Activated T-helper 2 cell treated with anti-CD3 and anti-CD28 coated beads, Interferon-gamma antibody, Interleukin-2, Interleukin-4, amounts not matched to agents 10 μg/mL and 5 μg/mL and 100 μg/mL, durations not matched to agents 14 hours and 24 hours and 36 hours (primary cell): ENCODE results near the gene BAIAP2. TPM values are rescaled to one million over a fixed set of nuclear protein-coding genes. Genes with fewer than 3 reads are reported as not detected.

Experiments used
- DNase-seq: peaks from one replicate; pipeline ENCODE4 v3.0.0; 2021; ENCODE audit warnings: low spot score
- H3K27ac Mint-ChIP-seq: one replicate; pipeline ENCODE4 v1.8.0; 2021; ENCODE audit warnings: mixed read lengths
- H3K27me3 Mint-ChIP-seq: one replicate; pipeline ENCODE4 v1.8.0; 2021; ENCODE audit warnings: low read depth, mixed read lengths
- H3K36me3 Mint-ChIP-seq: one replicate; pipeline ENCODE4 v1.8.0; 2021; ENCODE audit warnings: low read depth, mixed read lengths
- H3K4me1 Mint-ChIP-seq: one replicate; pipeline ENCODE4 v1.8.0; 2021; ENCODE audit warnings: low read depth, mixed read lengths
- H3K4me3 Mint-ChIP-seq: one replicate; pipeline ENCODE4 v1.8.0; 2021; ENCODE audit warnings: low read depth, mild to moderate bottlenecking, moderate library complexity, mixed read lengths
- H3K9me3 Mint-ChIP-seq: one replicate; pipeline ENCODE4 v1.8.0; 2021; ENCODE audit warnings: mixed read lengths
- intact Hi-C: fragments of 100-400 bp; cut with micrococcal nuclease; formaldehyde crosslinking; loops from one replicate; pipeline ENCODE4 v1.15.1; 2023
- total RNA-seq: library from RNA; stranded (reverse); gene quantifications from 2 replicates; pipeline ENCODE4 v1.2.3, GENCODE V29; 2022

The BAIAP2 gene
- total RNA-seq, 1 donor from 2014 or later: 5.3 TPM

DNA sequence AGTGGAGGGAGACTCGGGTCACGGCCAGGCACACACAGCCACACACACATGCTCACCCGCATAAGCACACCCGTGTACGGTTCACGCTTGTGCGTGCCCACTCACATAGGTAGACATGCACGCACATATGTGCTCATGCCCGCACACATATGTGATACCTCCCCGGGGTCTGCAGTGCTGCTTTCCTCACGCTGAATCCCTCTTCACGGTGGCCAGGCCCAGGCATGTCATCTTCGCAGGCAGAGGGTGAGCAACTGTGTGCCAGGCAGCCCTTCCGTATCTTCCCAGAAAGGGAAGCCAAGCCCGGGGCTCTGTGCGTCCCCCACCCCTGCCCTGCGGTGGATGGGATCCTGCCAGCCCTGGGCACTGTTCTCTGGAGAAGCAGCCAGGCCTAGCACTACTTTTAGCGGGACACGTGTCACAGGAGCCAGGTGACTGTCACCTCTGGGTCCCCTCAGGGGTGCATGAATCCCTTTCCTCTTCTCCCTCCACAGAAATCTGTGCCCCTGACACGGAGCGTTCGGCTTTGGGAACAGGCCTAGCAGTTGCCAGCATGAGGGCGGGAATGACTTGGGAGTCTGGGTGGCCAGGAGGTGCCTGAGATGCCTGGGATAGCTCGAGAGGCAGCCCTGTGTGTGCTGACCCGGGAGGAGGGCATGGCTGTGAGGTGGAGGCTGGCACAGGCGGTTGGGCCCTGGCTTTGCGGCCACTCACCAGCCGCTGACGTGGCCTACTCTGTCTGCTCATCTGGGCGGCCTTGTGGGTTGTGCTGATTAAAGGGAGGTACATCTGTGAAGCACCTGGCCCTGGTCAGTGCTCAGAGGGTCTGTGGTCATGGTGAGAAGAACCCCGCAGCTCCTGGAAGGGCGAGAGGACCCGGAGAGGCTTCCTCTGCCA is 47.5 kb downstream of the BAIAP2 start:
- no peaks in the 10 kb centered on the region for H3K9me3 Mint-ChIP-seq
- H3K27ac Mint-ChIP-seq: no peak overlapping the region
- intact Hi-C loops: no loop called here
- H3K36me3 Mint-ChIP-seq: no peaks in the 10 kb centered on the region
- no peak overlapping the region for H3K4me3 Mint-ChIP-seq
- no peaks in the 10 kb centered on the region for H3K4me1 Mint-ChIP-seq
- no peaks in the 10 kb centered on the region for H3K27me3 Mint-ChIP-seq
- no peak for DNase-seq

DNA sequence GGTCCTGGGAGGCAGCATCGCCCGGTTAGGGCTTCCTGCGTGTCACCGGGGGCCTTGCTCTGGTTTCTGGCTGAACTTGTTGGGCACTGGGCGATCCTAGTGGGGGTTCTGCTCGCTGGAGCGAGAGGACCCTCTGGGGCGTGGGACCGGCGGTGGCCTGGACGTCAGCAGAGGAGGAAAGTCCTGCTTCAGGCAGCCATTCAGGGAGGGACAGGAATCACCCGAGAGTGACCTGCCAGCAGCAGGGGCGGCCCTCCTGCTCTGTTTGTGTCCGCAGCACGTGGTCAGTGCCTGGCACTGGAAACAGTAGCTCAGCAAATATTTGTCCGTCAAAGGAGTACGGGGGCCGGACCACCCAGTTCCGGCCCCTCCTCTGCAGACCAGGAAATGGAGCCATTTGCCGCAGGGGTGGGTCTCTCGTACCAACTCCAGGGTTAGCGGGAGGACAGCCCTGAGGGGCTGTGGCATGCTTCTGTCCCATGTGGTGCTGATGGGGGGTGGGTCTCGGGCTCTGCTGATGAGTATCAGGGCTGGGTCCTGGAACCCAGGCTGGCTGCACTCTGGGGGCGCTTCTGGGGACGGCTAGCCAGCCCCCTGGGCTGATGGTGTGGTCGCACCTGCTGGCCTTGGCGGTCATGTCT is 48.3 kb downstream of the BAIAP2 start:
- no peaks in the 10 kb centered on the region for H3K36me3 Mint-ChIP-seq
- DNase-seq: no peak
- H3K9me3 Mint-ChIP-seq: no peaks in the 10 kb centered on the region
- no peaks in the 10 kb centered on the region for H3K4me1 Mint-ChIP-seq
- no peak overlapping the region for H3K4me3 Mint-ChIP-seq
- H3K27me3 Mint-ChIP-seq: no peaks in the 10 kb centered on the region
- intact Hi-C loops: no loop called here
- no peak overlapping the region for H3K27ac Mint-ChIP-seq

DNA sequence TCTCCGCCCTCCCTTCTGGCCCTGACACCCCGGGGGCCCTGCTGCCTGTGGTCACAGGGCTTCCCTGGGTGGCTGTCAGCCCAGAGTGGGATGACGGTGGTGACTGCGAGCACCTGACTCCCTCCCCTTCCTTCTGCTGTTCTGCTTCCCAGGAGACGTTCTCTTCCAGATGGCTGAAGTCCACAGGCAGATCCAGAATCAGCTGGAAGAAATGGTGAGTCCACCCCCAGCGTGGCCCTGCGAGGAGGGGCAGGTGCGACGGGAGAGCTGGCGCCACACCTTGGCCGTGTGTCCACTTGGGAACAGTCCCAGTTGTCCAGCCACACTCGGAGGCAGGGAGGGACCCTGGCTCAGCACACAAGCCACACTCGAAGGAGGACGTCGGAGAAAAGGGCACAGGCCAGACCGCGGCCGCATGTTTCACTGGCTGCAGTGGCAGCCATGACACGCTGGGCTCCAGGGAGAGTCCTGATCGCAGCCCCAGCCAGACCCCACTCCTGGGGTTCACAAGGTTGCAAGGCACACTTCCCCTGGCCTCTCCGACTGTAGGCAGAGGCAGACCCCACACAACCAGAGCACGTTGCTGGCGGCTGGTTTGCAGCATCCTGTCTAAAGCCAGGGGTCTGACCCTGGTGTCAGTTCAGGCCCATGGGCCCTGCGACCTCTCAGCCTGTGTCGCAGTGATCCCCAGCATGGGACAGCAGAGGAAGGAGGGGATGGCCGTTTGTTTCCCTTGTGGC is 49.9 kb downstream of the BAIAP2 start:
- DNase-seq: no peak
- intact Hi-C loops: no loop called here
- H3K27ac Mint-ChIP-seq: no peak overlapping the region

DNA sequence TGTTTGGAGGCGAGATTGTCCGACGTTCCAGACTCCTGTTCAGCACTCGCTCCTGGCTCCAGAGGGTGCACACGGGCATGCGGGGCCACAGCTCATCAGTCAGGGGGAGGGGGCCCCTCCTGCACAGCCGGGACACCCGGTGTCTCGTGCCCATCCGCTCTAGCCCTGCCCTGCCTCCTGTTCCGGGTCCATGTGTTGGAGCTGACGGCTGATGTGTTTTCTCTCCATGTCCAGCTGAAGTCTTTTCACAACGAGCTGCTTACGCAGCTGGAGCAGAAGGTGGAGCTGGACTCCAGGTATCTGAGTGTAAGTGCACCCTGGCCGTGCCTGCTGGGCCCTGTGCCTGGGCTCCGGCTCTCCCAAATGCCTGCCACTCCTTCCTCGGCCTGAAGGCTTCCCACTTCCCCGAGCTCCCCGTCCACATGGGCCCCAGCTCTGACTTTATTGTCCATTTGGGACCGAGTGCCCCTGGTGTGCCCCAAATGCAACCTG is 50.5 kb downstream of the BAIAP2 start:
- Mint-ChIP-seq H3K36me3 (no peaks in the 10 kb centered on the region), H3K9me3 (no peaks in the 10 kb centered on the region), H3K27ac (no peak overlapping the region), H3K4me1 (no peaks in the 10 kb centered on the region), H3K4me3 (no peak overlapping the region), H3K27me3 (no peaks in the 10 kb centered on the region)
- intact Hi-C loops: no loop called here
- no peak for DNase-seq

More for the DNA sequence above, 49.9 kb downstream of the BAIAP2 start:
- Mint-ChIP-seq H3K4me3 (no peak overlapping the region), H3K4me1 (no peaks in the 10 kb centered on the region), H3K36me3 (no peaks in the 10 kb centered on the region), H3K9me3 (no peaks in the 10 kb centered on the region), H3K27me3 (no peaks in the 10 kb centered on the region)

DNA sequence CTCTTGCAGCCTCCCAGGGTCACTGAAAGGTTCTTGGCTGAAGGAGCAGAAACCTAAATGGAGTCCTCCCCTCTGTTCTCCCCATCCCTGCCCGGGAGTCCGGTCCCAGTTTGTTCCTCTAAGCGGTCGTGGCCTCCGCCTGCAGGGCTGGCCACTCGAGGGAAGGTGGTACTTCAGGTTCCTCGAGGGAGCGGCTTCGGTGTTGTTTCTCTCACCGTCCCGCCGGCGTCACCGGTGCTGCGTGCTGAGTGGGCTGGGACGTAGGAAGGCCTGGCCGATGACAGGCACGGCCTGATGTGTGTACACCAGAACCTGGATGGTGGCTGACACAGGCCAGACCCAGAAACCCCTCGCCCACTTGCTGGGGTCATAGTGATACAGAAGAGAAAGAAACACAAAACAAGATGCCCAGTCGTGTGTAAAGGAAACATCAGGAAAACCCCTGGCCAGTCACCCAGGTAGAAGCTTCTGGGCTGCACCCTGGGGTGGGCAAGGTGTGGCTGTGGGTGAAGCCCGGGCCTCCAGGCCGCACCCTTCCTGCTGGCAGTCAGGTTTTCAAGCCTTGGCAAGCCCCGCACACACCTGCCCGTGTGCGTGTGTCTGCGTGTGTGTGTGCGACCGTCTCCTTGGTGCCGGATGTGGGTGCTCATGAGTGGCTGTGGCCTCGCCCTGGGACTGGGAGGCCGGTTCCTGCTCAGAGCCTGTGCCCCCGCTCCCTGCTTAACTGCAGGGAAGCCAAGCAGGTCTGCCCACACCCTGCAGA is 52.0 kb downstream of the BAIAP2 start:
- no peak overlapping the region for H3K4me3 Mint-ChIP-seq
- no peaks in the 10 kb centered on the region for H3K36me3 Mint-ChIP-seq
- no peaks in the 10 kb centered on the region for H3K4me1 Mint-ChIP-seq
- intact Hi-C loops: no loop called here
- no peaks in the 10 kb centered on the region for H3K9me3 Mint-ChIP-seq
- no peak for DNase-seq
- H3K27ac Mint-ChIP-seq: no peak overlapping the region
- no peaks in the 10 kb centered on the region for H3K27me3 Mint-ChIP-seq

DNA sequence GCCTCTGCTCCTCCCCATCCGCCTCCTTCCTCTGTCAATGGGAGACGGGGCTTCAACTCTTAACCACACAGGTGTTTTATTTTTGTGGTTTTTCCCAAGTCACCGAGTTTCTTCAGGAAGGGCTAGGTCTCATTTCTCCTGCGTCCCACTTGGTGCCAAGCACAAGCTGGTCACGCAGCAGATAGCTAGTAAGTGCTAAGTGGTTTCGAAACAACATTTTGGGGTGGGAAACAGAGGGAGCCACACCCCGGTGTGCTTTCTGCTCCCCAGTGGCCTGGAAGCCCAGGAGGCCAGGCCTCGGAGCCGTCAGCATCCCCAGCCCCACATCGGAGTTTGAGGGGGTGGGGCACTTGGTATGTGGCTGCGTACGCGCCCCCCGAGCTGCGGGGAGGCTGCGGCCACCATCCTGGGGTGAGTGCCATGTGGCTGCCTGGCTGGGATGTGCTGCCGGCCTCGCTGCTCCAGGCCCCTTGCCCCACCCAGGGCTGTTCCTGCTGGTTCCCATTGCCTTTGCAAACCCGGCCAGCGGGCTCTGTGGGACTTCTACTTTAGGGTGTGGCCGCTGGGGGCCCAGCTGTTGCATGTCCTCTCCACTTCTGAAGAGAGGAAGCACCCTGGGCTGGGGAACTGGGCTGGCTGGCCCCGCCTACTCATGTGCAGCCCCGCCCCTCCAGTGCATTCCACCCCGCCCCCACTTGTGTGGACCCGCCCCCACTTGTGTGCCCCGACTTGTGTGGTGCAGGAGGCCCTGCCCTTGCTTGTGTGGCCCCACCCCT is 55.6 kb downstream of the BAIAP2 start:
- H3K27ac Mint-ChIP-seq: no peak overlapping the region

DNA sequence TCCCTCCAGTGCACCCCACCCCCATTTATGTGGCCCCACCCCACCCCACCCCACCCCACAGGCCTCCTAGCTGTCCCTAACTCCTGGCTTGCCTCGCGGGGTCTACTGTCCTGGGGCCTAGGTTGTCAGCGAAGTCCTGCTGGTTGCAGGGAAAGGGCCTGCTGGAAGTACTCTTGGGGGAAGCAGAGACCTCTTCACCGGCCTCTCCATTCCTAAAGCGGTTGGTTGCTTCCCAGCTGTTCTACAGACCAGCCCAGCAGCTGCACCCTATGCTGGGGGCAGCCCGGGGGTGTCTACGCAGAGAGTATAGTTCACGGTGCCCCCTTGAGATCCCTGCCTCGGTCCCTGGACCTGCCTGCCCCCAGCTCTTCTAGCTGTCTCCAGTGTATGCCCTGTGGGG is 56.2 kb downstream of the BAIAP2 start:
- Mint-ChIP-seq H3K27me3 (no peaks in the 10 kb centered on the region), H3K27ac (no peak overlapping the region), H3K4me3 (no peak overlapping the region), H3K36me3 (no peaks in the 10 kb centered on the region), H3K9me3 (no peaks in the 10 kb centered on the region), H3K4me1 (peaks cover 10% of the 10 kb centered on the region)
- intact Hi-C loops: no loop called here
- DNase-seq: no peak

More for the DNA sequence above, 55.6 kb downstream of the BAIAP2 start:
- Mint-ChIP-seq H3K4me1 (peaks cover 6% of the 10 kb centered on the region), H3K9me3 (no peaks in the 10 kb centered on the region), H3K4me3 (no peak overlapping the region), H3K36me3 (no peaks in the 10 kb centered on the region), H3K27me3 (no peaks in the 10 kb centered on the region)
- peak; percentile 11 for DNase-seq
- intact Hi-C loops: no loop called here

DNA sequence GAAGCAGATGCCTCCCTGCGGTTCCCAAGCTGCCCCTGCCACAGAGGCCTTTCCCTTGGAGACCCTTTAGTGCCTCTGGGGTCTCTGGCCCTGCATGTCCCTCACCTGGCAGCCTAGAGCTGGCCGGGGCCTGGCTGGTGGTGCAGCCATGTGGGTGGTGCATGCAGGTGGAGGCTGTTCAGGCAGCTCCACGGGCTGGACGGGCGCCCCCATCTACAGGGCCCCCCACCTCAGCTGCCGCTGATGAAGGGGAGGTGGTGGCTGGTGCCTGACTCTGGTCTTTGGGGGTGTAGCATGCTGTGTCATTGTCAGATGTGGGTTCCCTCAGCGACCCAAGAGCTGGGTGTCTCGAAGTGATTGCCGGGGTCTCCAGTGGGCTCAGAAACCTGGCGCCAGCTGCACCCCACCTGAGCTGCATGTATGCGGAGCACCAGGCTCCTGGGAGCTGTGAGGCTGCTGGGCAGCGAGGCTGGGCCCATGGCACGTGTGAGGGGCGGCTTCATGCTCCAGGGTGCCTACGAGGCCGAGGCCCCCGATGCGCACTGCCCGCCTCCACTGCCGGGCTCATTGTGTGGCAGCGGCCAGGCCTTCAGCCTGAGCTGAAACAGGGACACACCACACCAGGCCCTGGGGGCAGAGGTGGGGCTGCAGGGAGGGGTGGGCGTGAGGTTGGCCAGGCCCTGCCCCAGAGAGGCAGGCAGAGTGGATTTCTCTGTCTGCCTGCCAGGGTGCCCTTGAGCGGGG is 57.0 kb downstream of the BAIAP2 start:
- H3K27me3 Mint-ChIP-seq: no peaks in the 10 kb centered on the region
- H3K4me3 Mint-ChIP-seq: no peak overlapping the region
- no peak overlapping the region for H3K27ac Mint-ChIP-seq
- no peaks in the 10 kb centered on the region for H3K36me3 Mint-ChIP-seq
- peaks cover 12% of the 10 kb centered on the region for H3K4me1 Mint-ChIP-seq
- H3K9me3 Mint-ChIP-seq: no peaks in the 10 kb centered on the region
- DNase-seq: no peak
- intact Hi-C loops: no loop called here

DNA sequence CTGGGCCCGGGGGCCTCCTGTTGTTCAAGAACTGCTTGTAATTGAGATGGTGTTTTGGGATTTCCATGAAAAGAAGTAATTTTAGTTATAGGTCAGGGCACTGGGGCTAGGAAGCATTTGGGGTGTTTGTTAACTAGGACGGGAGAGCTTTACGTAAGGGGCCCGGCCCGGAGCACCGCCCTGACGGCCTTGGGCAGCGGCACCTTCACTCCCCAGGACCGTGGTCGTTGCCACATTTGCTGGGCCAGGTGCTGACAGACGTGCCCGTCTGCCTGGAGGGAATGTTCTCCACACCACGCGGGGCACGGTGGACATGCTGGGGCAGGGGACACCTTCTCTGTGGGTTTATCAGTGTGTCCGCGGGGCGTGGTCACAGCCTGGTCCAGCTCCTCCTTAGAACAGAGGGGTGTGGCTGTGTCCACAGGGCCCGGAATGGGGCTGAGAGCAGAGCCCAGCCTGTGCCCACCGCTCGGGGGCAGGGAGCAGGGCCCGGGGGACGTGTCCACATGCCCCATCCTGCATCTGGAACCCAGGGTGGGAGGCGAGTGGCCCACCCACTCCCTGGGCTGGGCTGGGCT is 57.7 kb downstream of the BAIAP2 start:
- Mint-ChIP-seq H3K27ac (no peak overlapping the region), H3K4me3 (no peak overlapping the region), H3K9me3 (no peaks in the 10 kb centered on the region), H3K36me3 (no peaks in the 10 kb centered on the region), H3K4me1 (peaks cover 14% of the 10 kb centered on the region), H3K27me3 (no peaks in the 10 kb centered on the region)
- DNase-seq: no peak
- intact Hi-C loops: no loop called here

DNA sequence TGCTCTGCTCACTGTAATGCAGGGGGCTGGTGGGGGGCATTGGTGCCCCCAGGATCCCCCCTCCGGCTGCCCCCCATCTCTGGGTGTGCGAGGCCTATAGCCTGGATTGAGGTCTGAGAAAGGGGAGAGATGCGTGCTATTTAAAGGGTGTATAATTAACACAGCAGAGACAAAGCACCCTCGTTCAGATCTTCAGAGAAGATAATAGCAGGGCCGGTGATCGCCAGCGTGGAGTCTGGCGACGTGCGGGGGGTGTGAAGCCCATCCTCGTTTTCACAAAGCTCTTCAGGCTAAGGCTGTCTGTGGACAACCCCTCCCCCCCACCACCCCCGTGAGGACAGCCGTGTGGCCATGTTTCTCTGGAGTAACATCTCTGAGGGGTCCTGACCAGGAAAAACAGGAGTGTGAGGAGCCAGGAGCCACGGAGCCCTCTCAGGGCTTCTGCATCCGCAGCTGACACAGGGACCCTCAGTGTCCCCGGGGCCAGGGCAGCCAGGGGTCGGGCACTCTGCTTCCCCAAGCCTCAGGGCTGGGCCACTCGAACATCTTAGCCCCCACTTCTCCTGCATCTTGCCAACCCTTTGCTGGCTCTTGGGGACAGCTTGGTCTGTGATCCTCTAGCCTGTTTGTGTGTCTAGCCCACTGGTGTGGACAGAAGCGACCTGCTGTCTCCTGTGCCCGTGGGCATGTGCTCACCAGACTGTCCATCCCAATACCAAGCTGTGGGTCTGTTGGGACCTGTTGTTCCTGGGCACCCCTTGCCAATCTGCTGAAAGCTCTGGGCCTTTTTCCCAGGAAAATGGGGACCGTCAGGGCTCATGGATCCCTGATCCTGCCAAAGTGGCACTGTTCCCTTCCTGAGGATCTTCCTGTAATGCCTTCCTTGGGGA is 58.9 kb downstream of the BAIAP2 start:
- no peak for DNase-seq
- Mint-ChIP-seq H3K9me3 (no peaks in the 10 kb centered on the region), H3K4me3 (no peak overlapping the region), H3K27me3 (no peaks in the 10 kb centered on the region), H3K27ac (peak overlapping the region; percentile 49), H3K4me1 (peaks cover 14% of the 10 kb centered on the region), H3K36me3 (no peaks in the 10 kb centered on the region)
- intact Hi-C loops: no loop called here
